Measurements from ENCODE around the gene NRXN2.

Gene NRXN2

GRCh38 chr11:64758330-64759079 lies 35.5 kb upstream of the NRXN2 start:
- no peak for DNase-seq

DNA sequence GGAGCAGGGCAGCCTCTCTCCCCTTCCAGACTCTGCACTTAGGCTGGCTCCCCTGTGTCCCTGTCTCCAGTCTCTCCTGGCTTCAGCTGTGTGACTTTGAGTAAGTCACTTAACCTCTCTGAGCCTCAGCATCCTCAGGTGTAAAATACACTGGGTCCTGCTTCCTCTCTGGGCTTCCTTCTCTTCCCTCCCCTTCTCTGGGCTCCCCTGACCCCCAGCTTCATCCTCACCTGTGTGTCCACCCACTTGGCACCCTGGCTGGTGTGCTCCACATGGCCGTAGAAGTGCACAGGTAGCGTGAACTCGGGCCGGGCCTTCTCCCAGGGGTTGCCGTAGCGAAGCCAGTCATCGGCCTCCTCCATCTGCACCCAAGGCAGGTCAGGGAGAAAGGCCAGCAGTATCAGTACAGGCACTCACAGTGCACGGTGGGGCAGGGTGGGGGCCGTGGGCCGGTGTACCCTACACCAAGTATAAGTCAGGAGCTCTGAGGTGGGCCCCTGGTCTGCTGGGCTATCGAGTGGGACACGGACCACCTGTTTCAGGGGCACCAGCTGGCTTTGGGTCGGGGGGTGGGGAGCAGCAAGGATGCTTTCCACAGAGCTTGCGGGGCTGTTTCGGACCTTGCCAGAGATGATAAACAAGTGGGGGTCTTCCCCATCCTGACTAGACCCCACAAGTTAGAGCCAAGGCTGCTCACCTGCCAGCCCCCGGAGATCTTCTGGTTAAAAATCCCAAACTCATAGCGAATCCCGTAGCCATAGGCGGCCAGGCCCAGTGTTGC lies 34.7 kb upstream of the NRXN2 start:
- no peak for DNase-seq

- no peak for DNase-seq
Measured at GRCh38 chr11:64755681-64756361, 32.8 kb upstream of the NRXN2 start.

DNA sequence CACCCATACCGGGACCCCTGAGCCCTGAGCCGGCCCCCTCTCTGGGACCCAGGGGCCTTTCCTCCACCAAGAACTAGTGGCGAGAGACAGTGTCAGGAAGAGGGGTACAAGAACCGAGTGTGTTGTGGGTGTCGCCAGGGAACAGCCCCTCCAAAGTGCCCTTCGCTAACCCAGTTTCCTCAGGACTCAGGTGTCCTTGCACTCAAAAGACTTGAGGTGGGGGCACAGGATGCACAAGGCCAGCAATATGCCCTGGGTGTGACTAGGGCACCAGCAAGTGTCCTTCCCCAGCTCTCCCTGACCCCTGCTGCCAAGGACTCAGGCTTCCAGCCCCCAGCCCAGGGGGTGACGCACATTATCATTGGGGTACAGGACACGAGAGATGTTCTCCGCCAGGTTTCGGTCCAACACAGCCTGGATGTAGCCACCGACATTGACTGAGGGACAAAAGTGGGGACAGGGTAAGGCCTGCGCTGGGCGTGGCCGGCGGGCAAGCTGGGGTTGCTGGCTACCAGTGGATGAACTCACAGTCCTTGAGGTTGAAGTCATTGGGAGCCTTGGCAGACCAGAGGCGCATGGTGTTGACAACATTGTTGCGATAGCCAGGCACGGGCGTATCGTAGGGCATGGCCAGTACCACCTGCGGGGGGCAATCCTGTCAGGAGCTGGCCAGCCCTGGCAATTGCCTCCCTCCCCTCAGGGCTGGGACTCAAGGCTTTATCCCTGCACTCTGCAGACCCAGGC lies 32.1 kb upstream of the NRXN2 start:
- no peak for DNase-seq

- no peak for DNase-seq
Measured at GRCh38 chr11:64754124-64754918, 31.3 kb upstream of the NRXN2 start.

GRCh38 chr11:64753380-64754123 lies 30.6 kb upstream of the NRXN2 start:
- DNase-seq, result no peak

- DNase-seq, result no peak
Measured at GRCh38 chr11:64753019-64753379, 30.0 kb upstream of the NRXN2 start.

- DNase-seq, result no peak
Measured at GRCh38 chr11:64752175-64752970, 29.4 kb upstream of the NRXN2 start.

DNA sequence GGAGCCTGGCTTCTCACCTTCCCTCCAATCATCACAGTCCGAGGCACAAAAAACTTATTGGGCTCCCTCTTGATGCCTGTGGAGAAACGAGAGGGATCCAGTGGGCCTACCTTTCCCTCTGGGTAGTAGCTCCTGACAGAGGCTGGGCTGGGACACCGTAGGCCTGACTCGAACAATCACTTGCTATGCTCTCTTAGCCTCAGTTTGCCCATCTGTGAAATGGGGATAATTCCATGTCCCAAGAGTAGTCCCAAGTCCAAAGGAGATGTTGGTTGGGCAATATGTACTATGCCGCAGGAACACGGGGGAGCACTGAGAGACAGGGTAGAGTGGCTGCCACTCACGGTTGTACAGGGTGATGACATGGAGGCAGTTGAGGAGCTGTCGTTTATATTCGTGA lies 28.6 kb upstream of the NRXN2 start:
- no peak for DNase-seq

DNA sequence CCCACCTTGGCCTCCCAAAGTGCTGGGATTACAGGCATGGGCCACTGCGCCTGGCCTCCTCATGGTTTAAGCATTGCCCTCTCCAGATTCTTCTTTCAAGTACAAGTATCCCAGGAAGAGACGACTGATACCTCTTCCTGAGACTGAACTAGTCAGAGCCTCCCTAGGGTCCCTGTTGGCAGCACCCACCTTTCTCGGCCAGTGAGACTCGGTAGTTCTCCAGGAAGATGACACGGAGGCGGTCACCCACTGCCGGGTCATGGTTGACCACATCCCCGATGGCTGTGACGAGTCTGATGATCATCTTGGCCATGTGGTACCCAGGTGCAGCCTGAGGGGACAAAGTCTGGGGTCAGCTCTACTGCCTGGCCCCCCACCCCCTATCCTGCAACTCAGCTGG lies 28.1 kb upstream of the NRXN2 start:
- no peak for DNase-seq

GRCh38 chr11:64750361-64751054 lies 27.5 kb upstream of the NRXN2 start:
- no peak for DNase-seq

DNA sequence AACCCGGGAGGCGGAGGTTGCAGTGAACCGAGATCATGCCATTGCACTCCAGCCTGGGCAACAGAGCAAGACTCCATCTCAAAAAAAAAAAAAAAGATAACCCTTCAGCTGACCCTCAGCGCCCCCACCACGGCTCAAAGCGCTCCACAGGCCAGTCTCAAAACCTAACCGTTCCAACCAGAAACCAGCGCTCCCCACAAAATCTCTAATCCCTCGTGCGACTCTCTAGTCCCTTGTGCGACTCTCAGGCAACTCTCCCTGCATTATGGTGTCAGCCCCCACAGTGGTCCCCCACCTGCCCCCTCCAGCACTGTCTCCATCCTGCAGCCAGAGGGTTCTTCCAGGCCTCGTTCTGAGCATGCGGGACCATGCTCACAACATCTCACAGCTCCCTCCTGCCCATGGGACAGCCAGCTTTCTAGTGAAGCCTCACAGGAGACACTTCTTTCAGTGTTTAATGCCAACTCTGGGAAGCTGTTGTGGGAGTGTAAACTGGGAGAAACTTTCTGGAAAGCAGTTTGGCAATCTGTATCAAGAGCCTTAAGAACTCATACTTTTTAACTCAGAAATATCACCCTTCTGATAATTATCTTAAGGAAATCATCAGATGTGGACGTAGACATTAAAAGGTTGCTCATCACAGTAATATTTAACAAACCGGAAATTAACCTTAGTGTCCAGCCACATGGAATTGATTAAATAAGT lies 25.1 kb upstream of the NRXN2 start:
- no peak for DNase-seq

DNA sequence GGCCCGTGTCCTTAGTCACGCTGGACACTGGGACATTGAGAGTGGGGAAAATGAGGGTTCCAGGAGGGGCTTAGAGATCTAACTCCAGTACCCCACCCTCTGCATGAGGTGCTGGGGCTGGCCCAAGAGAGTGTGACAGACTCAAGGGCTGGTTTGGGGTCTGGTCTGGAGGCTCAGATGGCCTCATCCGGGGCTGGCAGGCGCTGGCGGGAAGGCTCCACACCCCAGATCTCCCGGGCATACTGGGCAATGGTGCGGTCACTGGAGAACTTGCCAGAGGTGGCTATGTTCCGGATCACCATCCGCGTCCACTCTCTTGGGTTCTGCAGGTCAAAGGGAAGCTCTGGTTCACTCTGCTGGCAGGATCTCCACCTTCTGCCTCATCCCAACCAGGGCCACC lies 23.5 kb upstream of the NRXN2 start:
- DNase-seq, result no peak

GRCh38 chr11:64745521-64746328 lies 22.7 kb upstream of the NRXN2 start:
- DNase-seq, result peak; percentile 74

DNA sequence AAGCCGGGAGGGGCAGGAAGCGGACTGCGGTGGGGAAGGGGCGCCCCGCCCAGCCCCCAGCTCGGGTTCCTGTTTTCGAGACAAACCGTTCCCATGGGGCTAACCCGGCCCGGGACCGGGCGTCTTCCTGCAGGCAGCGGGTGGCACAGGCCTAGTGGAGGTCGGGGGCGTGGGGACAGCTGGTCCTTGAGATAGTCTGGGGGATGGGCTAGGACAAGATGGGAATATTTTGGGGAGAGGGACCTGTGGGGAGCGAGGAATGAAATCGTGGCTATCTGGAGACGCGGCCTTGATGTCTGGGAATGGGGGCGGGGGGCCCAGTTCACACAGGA lies 22.2 kb upstream of the NRXN2 start:
- no peak for DNase-seq

DNA sequence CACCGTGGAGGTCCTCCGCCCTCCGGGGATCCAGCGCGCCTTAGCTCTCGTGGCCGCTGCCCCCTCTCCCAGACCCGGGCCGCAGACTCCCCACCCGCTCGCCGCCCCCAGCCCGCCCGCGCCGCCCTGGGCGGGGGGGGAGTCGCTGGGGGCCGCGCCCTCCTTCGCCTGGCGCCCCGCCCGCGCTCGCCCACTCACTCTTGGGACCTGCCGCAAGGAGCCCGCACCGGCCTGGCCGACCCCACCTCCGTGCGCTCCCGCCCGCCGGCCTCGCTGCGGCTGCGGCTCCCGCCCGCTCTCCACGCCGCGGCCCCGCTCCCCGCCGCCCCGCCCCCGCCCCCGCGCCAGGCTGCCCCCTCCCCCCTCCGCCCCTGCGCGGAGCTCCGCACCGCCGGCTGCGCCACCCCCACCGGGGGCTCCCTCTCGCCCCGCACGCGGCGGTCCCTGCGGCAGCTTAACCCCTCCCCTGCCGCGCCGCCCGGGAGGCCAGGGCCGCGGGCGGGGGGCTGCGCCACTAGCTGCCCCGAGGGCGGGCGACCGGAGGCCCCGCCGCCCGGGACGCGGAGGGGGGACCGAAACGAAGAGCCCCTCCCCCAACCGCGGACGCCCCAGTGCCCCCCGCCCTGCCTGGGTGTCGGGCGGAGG lies 21.7 kb upstream of the NRXN2 start:
- no peak for DNase-seq

GRCh38 chr11:64743591-64744543 lies 20.9 kb upstream of the NRXN2 start, which contains the start of gene RASGRP2:
TSS of gene RASGRP2 (minus strand) at chr11:64744142. CDS start at chr11:64742866, 1,276 bp downstream.
- DNase-seq, result no peak
